GM03348 (cell line): ENCODE data around the gene TSPAN1.

Experiments
- DNase-seq: peaks from one replicate; pipeline ENCODE4 v3.0.0; 2012; ENCODE audit warnings: low spot score

TSPAN1 gene

DNA sequence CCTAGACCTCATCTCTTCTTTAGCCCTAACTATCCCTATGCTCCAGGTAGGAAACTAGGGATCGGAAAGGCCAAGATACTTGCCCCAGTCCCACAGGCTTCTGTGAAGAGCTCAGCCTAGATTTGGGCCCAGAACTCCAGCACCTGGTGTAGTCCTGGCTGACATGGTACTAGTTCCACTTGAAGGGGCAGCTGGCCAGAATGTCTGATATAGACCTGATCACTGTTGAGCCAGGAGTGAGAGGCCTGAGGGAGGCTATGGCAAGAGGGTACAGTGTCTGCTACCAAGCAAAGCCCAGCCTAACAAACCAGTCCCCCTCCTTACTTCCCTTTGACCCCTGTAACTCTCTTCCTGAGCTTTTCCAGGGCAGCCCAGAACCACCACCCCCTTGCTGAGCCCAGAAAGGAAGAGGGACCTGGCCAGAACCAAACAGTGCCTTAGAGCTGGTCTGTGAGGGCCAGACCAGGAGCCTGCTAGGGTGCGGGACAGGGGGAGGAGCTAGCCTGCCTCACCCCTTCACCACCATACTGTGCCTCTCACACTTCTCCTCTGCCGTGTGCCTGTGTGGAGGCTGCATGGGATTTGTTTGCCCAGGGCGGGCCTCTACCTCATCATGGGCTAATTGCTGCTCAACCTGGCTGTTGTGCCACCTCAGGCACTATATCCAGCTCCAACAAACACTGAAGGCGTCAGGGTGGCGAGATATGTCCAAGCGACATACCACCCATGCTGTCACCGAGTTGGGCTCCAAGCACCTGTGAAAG, 12.4 kb downstream of the TSPAN1 start:
- DNase-seq: no peak

GRCh38 chr1:46188295-46189030, 13.6 kb downstream of the TSPAN1 start:
- DNase-seq: peak; percentile 61

GRCh38 chr1:46190539-46190938, 15.7 kb downstream of the TSPAN1 start:
- no peak for DNase-seq

DNA sequence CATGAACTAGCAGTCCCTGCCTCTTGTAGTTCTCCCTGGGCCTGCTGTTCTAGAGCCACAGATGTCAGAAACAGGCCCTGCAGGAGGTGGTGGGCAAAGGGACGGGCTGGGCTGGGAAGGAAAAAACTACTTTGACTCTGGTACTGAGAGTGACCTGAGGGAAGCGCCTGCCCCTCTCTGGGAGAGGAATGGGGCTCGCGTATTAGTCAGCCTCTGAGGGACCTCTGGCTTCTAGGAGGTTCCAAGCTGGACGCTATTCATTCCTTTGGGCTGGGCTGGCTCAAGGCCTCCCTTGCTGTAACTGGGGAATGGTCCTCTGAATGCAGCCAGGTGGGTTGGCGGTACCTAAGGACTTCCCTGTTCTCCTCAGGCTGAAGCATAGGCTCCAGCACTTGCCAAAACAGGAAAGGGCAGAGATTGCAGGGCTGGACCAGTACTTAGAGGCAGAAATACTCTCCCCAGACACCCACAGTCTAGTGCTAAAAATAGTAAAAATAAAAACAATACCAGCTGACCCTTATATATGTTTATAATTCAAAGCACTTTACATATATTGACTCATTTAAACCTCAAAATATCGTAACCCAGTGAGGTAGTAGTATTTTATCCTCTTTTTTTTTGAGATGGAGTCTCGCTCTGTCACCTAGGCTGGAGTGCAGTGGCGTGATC, 16.3 kb downstream of the TSPAN1 start:
- no peak for DNase-seq

DNA sequence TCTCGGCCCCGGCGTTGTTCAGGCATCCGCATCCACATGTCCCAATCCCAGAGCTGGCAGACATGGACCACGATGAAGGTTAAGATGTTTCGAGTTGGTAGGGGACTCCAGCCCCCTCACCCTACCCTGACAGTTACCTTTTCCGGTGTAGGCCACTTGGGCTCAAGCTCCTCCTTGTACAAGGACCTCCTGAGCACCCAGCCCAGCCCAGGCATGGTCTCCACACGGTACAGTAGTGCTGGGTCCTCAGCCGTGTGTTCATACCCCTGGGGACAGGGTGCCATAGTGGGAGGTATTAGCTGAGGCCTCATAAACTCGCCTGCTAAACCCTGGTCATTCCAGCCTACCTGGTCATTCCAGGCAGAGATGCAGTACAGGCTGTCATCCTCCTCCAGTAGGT, 17.3 kb downstream of the TSPAN1 start:
- DNase-seq: no peak

DNA sequence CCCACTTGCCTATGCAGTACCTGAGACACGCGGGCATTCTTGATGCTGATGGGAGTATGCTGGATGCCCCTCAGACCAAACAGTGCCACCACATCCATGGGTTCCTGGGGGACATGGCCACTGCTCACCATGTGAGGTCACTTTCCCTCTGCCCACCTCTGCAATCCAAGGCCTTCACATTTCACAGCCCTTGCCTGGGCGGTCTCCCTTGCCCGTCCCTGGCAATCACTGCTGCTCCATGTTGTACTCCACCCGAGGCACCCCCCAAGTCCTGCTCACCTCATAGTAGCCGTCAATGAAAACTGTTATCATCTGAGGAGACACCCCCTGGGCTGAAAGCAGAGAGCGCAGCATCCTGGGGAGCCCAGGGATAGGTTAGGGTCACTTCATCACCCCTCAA, 18.4 kb downstream of the TSPAN1 start:
- DNase-seq: no peak

DNA sequence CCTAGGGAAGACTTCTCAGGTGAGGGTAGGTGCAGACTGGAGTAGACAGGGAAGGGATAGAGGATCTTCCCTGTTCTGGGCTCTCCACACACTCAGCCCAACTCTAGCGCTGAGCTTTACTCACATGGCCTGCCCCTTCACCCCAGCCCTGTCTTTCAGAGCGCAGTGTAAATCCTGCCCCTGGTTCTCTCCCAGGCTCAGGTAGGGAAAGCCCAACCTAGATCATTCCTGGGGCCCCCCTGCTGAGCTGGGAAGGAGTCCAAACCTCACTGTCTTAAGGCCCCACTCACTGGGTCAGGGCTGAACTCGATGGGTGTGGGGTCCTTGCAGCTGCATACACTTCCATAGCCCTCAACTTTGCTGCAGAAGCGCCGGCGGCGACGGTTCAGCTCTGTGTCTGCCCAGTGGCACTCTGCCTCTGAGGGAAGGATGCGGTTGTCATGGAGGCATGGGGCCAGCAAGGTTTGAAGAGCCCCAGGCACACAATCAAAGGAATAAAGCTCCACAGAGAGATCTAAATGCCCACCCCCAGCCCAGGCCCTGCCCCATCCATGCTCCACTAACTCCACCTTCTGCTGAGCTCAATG, 19.2 kb downstream of the TSPAN1 start:
- no peak for DNase-seq

GRCh38 chr1:46194641-46195193, 19.8 kb downstream of the TSPAN1 start:
- no peak for DNase-seq

DNA sequence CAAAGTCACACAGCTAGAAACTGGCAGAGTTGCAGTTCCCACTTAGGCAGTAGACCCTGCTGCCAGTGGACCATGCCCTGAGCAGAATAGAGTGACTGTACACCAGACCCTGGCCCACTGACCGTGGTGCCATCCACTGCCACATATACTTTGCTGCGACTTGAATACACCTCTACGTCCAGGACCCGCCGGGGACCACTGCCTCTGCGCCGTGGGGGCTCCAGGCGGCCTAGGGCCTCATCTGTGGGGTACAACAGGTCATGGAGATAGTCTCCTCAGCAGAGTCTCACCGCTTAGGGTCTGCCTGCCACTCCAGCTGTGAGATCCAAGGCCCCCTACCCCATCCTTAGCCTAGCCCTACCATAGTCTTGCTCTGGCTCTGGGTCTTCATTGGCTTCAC, 21.7 kb downstream of the TSPAN1 start:
- no peak for DNase-seq

DNA sequence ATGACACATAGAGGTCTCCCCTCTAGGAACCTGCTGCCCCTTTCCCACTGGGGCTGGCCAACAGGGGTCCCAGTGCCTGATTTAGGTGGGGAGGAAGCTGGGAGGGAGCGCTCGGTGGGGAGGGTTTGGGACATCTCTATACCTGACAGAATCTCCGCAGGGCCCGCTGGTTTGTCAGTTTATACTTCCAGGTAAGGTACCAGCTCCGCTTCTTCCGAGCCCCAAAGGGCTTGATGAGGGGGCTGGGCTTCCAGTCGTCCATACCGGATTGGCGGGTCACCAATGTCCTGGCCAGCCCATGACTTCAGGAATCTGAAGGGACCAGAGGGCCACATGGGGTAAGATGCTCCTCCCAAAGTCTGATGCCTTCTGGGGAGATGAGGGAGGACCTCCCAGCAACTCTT, 22.7 kb downstream of the TSPAN1 start:
- peak; percentile 29 for DNase-seq

- DNase-seq: peak; percentile 97
Observed at GRCh38 chr1:46197964-46198811, 23.3 kb downstream of the TSPAN1 start, which contains the start of gene POMGNT1. Gene POMGNT1, minus strand, starts transcription at chr1:46198434. Its CDS starts 613 bp downstream, at chr1:46197821.

DNA sequence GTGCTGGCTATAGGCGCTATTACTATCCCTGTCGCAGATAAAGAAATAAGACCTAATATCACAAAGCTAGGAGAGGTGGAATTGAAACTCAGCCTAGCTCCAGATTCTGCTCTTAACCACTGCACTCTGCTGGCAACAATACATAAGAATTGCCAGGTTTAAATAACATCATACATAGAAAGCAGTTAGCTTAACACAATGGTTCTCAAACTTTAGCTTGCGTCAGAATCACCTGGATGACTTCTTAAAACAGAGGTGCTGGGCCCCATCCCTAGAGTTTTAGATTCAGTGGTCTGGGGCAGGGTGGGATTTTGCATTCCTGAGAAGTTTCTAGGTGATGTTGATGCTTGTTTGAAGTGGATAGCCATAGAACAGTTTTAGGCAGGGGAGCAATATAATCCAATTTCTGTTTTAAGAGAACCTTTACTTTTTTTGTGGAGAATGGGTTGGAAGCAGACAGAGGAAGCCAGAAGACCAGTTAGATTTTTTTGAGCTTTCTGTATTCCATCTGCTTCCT, 24.4 kb downstream of the TSPAN1 start:
- DNase-seq: no peak

GRCh38 chr1:46203738-46204405, 29.0 kb downstream of the TSPAN1 start:
- no peak for DNase-seq

GRCh38 chr1:46204406-46204742, 29.5 kb downstream of the TSPAN1 start:
- no peak for DNase-seq

- DNase-seq: no peak
Observed at GRCh38 chr1:46205141-46205540, 30.3 kb downstream of the TSPAN1 start.

- no peak for DNase-seq
Observed at GRCh38 chr1:46205791-46206190, 30.9 kb downstream of the TSPAN1 start.

DNA sequence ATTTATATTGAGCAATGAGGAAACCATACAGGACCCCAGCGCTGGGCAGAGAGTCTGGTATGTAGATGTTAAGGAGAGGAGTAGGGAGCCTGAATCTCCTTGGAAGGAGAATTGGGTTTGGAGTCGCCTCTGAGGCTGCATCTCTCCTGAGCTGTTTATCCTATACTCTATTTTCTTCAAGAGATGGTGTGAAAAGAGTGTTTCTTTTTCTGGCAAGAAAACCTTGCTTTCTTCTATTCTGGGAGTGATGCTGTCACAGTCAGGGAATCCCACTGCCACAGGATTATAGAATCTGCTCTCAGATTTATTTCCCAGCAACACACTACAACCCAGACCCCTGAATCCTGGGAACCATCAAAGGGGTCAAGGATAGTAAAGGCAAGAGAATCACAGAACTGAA, 31.5 kb downstream of the TSPAN1 start:
- no peak for DNase-seq

- DNase-seq: no peak
Observed at GRCh38 chr1:46210561-46210960, 35.7 kb downstream of the TSPAN1 start.

DNA sequence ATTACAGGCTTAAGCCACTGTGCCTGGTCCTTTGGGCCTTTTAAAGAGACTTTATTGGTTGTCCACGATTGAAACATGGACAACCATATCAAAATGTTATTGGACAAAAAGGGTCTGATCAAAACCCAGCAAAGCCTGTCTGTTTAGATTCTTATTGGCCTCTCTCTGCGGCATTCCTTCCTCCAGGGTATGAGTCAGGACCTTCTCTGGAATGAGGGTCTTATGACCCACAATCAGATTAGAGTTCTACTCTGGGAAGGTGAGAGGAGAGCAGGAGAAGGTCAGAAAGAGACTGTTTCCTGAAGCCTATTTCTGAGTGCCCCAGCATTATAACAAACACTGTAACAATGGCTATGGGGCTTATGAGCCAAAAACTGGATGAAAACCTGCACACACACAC, 36.2 kb downstream of the TSPAN1 start:
- DNase-seq: no peak

- DNase-seq: no peak
Observed at GRCh38 chr1:46215504-46215903, 40.6 kb downstream of the TSPAN1 start.

DNA sequence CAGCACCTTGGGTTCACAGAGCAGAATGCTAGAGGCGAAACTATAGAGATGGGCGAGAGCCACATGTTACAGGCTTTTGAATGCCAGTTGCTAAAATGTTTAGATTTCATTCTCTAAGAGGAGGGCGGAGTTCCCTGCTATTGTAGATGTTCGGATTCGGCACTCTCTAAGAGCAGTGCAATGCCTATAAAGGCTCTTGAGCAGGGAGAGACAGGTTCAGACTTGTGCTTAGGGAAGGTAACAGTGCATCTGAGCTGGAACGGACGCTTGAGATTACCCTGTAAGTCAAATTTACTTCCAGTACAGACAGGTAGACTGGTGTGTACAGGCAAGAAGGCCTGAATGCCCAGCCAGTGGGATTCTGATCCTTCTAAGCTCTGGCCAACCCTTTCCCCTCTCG, 43.6 kb downstream of the TSPAN1 start:
- DNase-seq: no peak
